ENCODE measurements around the gene CPEB3. TPM values are rescaled to one million over a fixed set of nuclear protein-coding genes. Genes with fewer than 3 reads are reported as not detected.

The CPEB3 gene
- total RNA-seq, 1 donor from 2014 or later, result 1.1 TPM

DNA sequence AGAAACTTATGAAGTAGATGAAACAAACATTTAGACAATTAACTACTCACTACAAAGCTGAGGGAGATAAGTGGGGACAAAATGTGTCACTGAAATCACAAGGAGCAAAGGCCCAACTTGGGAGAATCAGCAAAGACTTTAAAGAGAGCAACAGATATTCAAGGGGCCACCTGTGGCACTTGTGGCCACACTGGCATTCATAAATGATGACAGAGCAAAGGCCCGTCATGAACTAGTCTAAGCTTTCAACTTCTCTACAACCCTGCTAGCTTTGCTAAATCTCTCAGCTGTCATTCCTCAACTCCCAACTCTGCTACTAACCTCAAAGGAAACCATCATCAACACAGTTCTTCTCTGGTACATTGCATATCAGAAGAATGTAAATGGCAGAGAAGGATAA lies 178.4 kb downstream of the CPEB3 start:
- peaks cover 4% of the 10 kb centered on the region for H3K4me1 Mint-ChIP-seq (ENCODE audit: low read depth)
- no peak for DNase-seq (ENCODE audit: low spot score)
- no peaks in the 10 kb centered on the region for H3K27me3 Mint-ChIP-seq (ENCODE audit: low read depth)
- TF ChIP-seq, protein P1, sequence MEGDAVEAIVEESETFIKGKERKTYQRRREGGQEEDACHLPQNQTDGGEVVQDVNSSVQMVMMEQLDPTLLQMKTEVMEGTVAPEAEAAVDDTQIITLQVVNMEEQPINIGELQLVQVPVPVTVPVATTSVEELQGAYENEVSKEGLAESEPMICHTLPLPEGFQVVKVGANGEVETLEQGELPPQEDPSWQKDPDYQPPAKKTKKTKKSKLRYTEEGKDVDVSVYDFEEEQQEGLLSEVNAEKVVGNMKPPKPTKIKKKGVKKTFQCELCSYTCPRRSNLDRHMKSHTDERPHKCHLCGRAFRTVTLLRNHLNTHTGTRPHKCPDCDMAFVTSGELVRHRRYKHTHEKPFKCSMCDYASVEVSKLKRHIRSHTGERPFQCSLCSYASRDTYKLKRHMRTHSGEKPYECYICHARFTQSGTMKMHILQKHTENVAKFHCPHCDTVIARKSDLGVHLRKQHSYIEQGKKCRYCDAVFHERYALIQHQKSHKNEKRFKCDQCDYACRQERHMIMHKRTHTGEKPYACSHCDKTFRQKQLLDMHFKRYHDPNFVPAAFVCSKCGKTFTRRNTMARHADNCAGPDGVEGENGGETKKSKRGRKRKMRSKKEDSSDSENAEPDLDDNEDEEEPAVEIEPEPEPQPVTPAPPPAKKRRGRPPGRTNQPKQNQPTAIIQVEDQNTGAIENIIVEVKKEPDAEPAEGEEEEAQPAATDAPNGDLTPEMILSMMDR (IDR thresholded peaks at IDR 0.05), result no peak
- no peak overlapping the region for H3K27ac Mint-ChIP-seq (ENCODE audit: unreplicated experiment)
- H3K4me3 Mint-ChIP-seq (ENCODE audit: unreplicated experiment), result no peak overlapping the region
- no peaks in the 10 kb centered on the region for H3K9me3 Mint-ChIP-seq (ENCODE audit: low read depth)
- H3K36me3 Mint-ChIP-seq (ENCODE audit: low read depth), result peaks cover 1% of the 10 kb centered on the region

DNA sequence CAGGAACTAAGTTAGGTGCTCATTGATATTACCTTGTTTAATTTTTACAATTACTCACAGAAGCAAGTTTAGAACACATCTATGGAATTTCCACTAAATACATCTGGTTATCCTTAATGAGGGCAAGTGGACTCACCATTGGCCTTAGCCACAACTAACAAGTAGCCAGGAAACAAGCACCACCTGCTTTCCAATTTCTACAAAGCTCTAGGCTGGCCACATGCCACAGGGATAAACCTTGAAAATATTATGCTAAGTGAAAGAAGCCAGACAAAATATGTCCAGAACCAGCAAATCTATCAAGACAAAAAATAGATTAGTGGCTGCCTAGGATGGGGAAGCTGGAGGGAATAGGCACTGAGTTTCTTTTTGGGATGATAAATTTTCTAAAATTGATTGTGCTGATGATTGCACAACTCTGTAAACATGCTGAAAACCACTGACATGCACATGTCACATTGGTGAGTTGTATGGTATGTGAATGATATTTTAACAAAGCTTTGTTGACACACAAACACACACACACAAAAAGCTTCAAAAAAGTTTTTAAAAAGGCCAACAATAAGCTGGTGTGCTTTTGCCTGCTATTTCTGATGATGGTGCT lies 179.4 kb downstream of the CPEB3 start:
- DNase-seq (ENCODE audit: low spot score), result no peak
- H3K27me3 Mint-ChIP-seq (ENCODE audit: low read depth), result no peaks in the 10 kb centered on the region
- H3K36me3 Mint-ChIP-seq (ENCODE audit: low read depth), result peaks cover 1% of the 10 kb centered on the region
- peaks cover 4% of the 10 kb centered on the region for H3K4me1 Mint-ChIP-seq (ENCODE audit: low read depth)
- no peak overlapping the region for H3K27ac Mint-ChIP-seq (ENCODE audit: unreplicated experiment)
- TF ChIP-seq, protein P1 (IDR thresholded peaks at IDR 0.05), result no peak
- no peak overlapping the region for H3K4me3 Mint-ChIP-seq (ENCODE audit: unreplicated experiment)
- no peaks in the 10 kb centered on the region for H3K9me3 Mint-ChIP-seq (ENCODE audit: low read depth)

DNA sequence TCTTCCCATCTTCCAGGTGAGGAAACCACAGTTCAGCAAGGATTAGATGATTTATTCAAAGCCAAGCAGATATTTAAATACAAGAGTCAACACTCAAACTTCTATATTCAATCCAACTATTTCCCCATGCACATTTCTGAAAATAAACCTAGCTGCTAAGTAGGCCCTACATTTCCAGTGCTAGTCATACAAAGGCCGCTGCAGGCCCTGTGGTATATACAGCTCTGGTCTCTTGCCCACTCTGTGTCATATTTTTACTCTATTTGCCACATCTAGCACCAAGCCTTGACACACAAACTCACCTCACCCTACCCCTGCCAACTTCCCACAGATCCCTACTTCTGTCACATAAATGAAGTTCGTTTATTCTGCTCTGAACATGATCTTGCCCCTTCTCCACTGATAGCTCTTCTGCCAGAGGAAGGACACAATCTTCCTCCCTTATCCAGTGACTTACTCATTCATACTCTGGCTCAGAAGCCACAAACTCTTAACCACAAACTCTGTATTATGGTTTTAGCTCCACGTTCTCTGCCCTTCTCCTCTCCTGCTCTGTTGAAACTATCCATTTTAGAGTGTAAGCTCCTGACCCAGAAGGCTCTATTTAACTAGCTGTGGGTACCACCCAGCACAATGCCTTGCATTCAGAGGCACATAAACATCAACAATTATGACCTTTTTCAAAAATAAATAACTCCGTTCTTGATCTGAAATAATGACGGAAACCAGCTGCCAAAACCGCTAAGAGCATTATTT lies 180.7 kb downstream of the CPEB3 start:
- Mint-ChIP-seq H3K36me3 (ENCODE audit: low read depth) (peaks cover 1% of the 10 kb centered on the region), H3K27me3 (ENCODE audit: low read depth) (no peaks in the 10 kb centered on the region), H3K9me3 (ENCODE audit: low read depth) (no peaks in the 10 kb centered on the region), H3K4me3 (ENCODE audit: unreplicated experiment) (no peak overlapping the region), H3K4me1 (ENCODE audit: low read depth) (peaks cover 4% of the 10 kb centered on the region), H3K27ac (ENCODE audit: unreplicated experiment) (no peak overlapping the region)
- TF ChIP-seq, protein P1 (IDR thresholded peaks at IDR 0.05), result no peak
- DNase-seq (ENCODE audit: low spot score), result no peak

DNA sequence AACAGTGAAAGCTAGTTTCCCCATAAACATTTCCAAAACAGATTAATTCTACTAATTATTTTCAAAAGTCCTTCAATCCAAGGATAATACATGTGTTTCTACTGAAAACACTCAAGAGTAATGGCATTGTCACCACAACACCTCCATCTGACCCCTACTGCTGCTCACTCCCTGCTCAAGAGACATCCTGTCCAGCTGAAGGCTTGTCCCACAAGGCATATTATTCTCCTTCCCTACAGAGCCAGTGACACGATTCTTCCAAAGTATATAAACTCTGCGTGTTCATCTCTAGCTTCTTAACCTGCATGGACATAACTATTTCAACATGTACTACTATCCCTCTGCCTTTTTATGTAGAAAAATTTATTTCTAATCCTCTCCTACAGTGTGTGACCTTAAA lies 182.1 kb downstream of the CPEB3 start:
- no peaks in the 10 kb centered on the region for H3K27me3 Mint-ChIP-seq (ENCODE audit: low read depth)
- H3K36me3 Mint-ChIP-seq (ENCODE audit: low read depth), result no peaks in the 10 kb centered on the region
- TF ChIP-seq, protein P1 (IDR thresholded peaks at IDR 0.05), result no peak
- peaks cover 3% of the 10 kb centered on the region for H3K4me1 Mint-ChIP-seq (ENCODE audit: low read depth)
- no peak overlapping the region for H3K4me3 Mint-ChIP-seq (ENCODE audit: unreplicated experiment)
- no peak for DNase-seq (ENCODE audit: low spot score)
- H3K9me3 Mint-ChIP-seq (ENCODE audit: low read depth), result no peaks in the 10 kb centered on the region
- H3K27ac Mint-ChIP-seq (ENCODE audit: unreplicated experiment), result no peak overlapping the region

DNA sequence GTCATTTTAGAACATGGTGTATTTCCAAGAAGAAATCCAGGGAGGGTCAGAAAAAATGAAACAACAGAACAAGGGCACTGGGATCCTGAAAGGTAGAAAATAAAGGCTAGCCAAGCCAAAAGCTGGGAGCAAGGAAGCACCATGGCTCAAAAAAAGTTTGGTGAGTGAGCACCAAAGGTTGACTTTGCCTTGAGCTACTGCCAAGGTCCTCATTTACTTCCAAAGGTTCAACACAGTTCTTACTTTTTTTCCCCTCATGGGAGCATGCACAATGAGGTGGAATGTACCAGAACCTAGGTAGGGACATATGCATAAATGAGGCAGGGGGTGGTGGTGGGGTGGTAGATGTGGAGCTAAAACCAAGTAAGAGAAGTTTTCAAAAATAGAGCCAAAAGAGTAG lies 182.8 kb downstream of the CPEB3 start:
- DNase-seq (ENCODE audit: low spot score), result no peak
- no peaks in the 10 kb centered on the region for H3K9me3 Mint-ChIP-seq (ENCODE audit: low read depth)
- H3K27ac Mint-ChIP-seq (ENCODE audit: unreplicated experiment), result no peak overlapping the region
- TF ChIP-seq, protein P1 (IDR thresholded peaks at IDR 0.05), result no peak
- peaks cover 10% of the 10 kb centered on the region for H3K4me1 Mint-ChIP-seq (ENCODE audit: low read depth)
- no peak overlapping the region for H3K4me3 Mint-ChIP-seq (ENCODE audit: unreplicated experiment)
- no peaks in the 10 kb centered on the region for H3K27me3 Mint-ChIP-seq (ENCODE audit: low read depth)
- H3K36me3 Mint-ChIP-seq (ENCODE audit: low read depth), result no peaks in the 10 kb centered on the region

Data from chondrocyte (in vitro differentiated cells).